K562 (cell line): ENCODE measurements around the gene DDT. TPM values are rescaled to one million over a fixed set of nuclear protein-coding genes. Genes with fewer than 3 reads are reported as not detected.

Source experiments
- ATAC-seq: fragments of 200-7000 bp; cut with Tn5 transposase; 3 replicates; pipeline ENCODE4 v1.9.1; 2020; ENCODE audit warnings: moderate library complexity
- BruUV-seq: library from RNA; stranded (reverse); fragments of 400-500 nt; replicated peaks from 2 replicates; lab custom pipeline; 2021; lab: Mats Ljungman, UMichigan
- CTCF ChIA-PET: fragments of 300-600 bp; formaldehyde crosslinking; extraction: SDS; loops from one replicate; lab custom pipeline; 2021; ENCODE audit warnings: low intra/inter-chr PET ratio; lab: Yijun Ruan, JAX
- POLR2A ChIA-PET: fragments of 300-600, 350-650 bp; sonication (Branson Sonifier 250); formaldehyde crosslinking; extraction: SDS; loops from one replicate; lab custom pipeline; 2021; ENCODE audit warnings: antibody characterized with exemption, inconsistent platforms; lab: Yijun Ruan, JAX
- DNase-seq, 4 experiments: peaks; one replicate each; pipeline versions ENCODE4 v3.0.0 to v3.0.0-alpha.2; 2011 to 2018; ENCODE audit warnings: low spot score in 3 of 4, mixed read lengths in 3 of 4; ENCODE audit errors: extremely low read depth in 1 of 4
- FAIRE-seq: peaks from 2 replicates; lab custom pipeline; 2011; peaks lifted over from hg19 to GRCh38; lab: Jason Lieb, UNC
- H2AFZ ChIP-seq: 2 replicates; pipeline ENCODE4 v1.6.0; 2011; ENCODE audit warnings: low read depth, low read length, control low read depth, inconsistent platforms
- H3K27ac ChIP-seq: fragments of 200-600 bp; 3 replicates; pipeline ENCODE4 v1.8.0; 2011; ENCODE audit warnings: low read depth, mild to moderate bottlenecking, control low read depth, inconsistent platforms, low read length, moderate library complexity, mixed read lengths; ENCODE audit errors: extremely low read depth
- H3K27me3 ChIP-seq, 2 experiments: fragments of 300-600 bp in 1 of 2; 2 replicates in 1 of 2; 3 replicates in 1 of 2; pipeline versions ENCODE4 v1.6.0 to v1.8.0; 2011; ENCODE audit warnings: inconsistent platforms in 2 of 2, low read length in 2 of 2, mild to moderate bottlenecking in 1 of 2, mixed read lengths in 1 of 2, moderate library complexity in 1 of 2; ENCODE audit not compliant: control insufficient read depth in 2 of 2, insufficient read depth in 2 of 2
- H3K36me3 ChIP-seq: fragments of 300-600 bp; 3 replicates; pipeline ENCODE4 v1.8.0; 2011; ENCODE audit warnings: mild to moderate bottlenecking, low read length, inconsistent platforms; ENCODE audit not compliant: control insufficient read depth, insufficient read depth
- H3K4me1 ChIP-seq, 2 experiments: fragments of 200-600 bp in 1 of 2; replicated peaks in 1 of 2; 2 replicates in 1 of 2; 3 replicates in 1 of 2; pipeline versions ENCODE4 v1.5.1 to v1.8.0; 2011; ENCODE audit warnings: inconsistent platforms in 2 of 2, low read length in 2 of 2, mild to moderate bottlenecking in 1 of 2, mixed read lengths in 1 of 2, moderate library complexity in 1 of 2; ENCODE audit not compliant: control insufficient read depth in 2 of 2, insufficient read depth in 2 of 2
- H3K4me2 ChIP-seq: 2 replicates; pipeline ENCODE4 v1.6.1; 2011; ENCODE audit warnings: low read length, control low read depth, inconsistent platforms, mixed read lengths; ENCODE audit not compliant: insufficient read depth
- H3K4me3 ChIP-seq: fragments of 200-600 bp; sonication (generic), shearing (Covaris generic); 2 replicates; pipeline ENCODE4 v1.5.1; 2016; ENCODE audit warnings: control low read depth, inconsistent platforms
- H3K79me2 ChIP-seq: fragments of 200-600 bp; 3 replicates; pipeline ENCODE4 v1.8.0; 2011; ENCODE audit warnings: low read length, inconsistent platforms; ENCODE audit not compliant: control insufficient read depth, insufficient read depth
- H3K9ac ChIP-seq, 2 experiments: 2 replicates each; pipeline versions ENCODE4 v1.6.0 to v1.6.1; 2011; ENCODE audit warnings: low read depth in 2 of 2, low read length in 2 of 2, control low read depth in 1 of 2, inconsistent platforms in 1 of 2, mild to moderate bottlenecking in 1 of 2, mixed read lengths in 1 of 2; ENCODE audit not compliant: insufficient read depth in 1 of 2
- H3K9me1 ChIP-seq: one replicate; pipeline ENCODE4 v1.6.0; 2011; ENCODE audit warnings: inconsistent platforms, mild to moderate bottlenecking, low read length, moderate library complexity; ENCODE audit not compliant: control insufficient read depth, insufficient read depth
- H3K9me3 ChIP-seq: replicated peaks from 2 replicates; pipeline ENCODE4 v1.5.1; 2011; ENCODE audit warnings: low read depth, low read length, inconsistent platforms; ENCODE audit not compliant: control insufficient read depth, insufficient read depth
- H4K20me1 ChIP-seq: replicated peaks from 2 replicates; pipeline ENCODE4 v1.6.1; 2011; ENCODE audit warnings: low read length, inconsistent platforms, mixed read lengths; ENCODE audit not compliant: control insufficient read depth, insufficient read depth
- ARID2 ChIP-seq: fragments of 450-650 bp; IDR thresholded peaks from 2 replicates; pipeline ENCODE4 v1.6.1; 2017; ENCODE audit warnings: antibody characterized with exemption, mild to moderate bottlenecking
- BCOR ChIP-seq: fragments of 450-650 bp; IDR thresholded peaks from 2 replicates; pipeline ENCODE4 v1.6.1; 2016
- CHD1 ChIP-seq: fragments of 200-600 bp; sonication (generic); IDR thresholded peaks from one replicate; pipeline ENCODE4 v1.6.1; 2012; ENCODE audit warnings: mild to moderate bottlenecking, moderate library complexity, low read length, inconsistent platforms
- DIDO1 ChIP-seq: fragments of 450-650 bp; IDR thresholded peaks from 2 replicates; pipeline ENCODE4 v1.6.1; 2016; ENCODE audit warnings: low read depth, missing biosample characterization, missing genetic modification characterization
- GABPB2 ChIP-seq: fragments of 250-450 bp; sonication (Bioruptor Pico); conservative IDR thresholded peaks from 2 replicates; pipeline ENCODE4 v1.5.1; 2021; ENCODE audit warnings: mild to moderate bottlenecking
- HNRNPLL ChIP-seq: fragments of 200-400 bp; formaldehyde crosslinking; IDR thresholded peaks from 2 replicates; pipeline ENCODE4 v1.6.1; 2017; ENCODE audit warnings: low read length, low read depth, mild to moderate bottlenecking; ENCODE audit not compliant: poor library complexity, severe bottlenecking
- MEIS2 ChIP-seq: fragments of 450-650 bp; IDR thresholded peaks from 2 replicates; pipeline ENCODE4 v1.6.1; 2014; ENCODE audit warnings: mild to moderate bottlenecking; ENCODE audit not compliant: partially characterized antibody
- NR3C1 ChIP-seq: sonication (generic); formaldehyde crosslinking; IDR thresholded peaks from 2 replicates; pipeline ENCODE4 v1.8.1; 2022; ENCODE audit warnings: missing genetic modification reagents
- PHB ChIP-seq: fragments of 250-450 bp; sonication (Bioruptor Pico); IDR thresholded peaks from 2 replicates; pipeline ENCODE4 v1.5.0; 2021
- RB1 ChIP-seq: fragments of 450-650 bp; IDR thresholded peaks from 2 replicates; pipeline ENCODE4 v1.6.1; 2017; ENCODE audit warnings: low read depth, mild to moderate bottlenecking
- RBM14 ChIP-seq: fragments of 200-400 bp; formaldehyde crosslinking; IDR thresholded peaks from 2 replicates; pipeline ENCODE4 v1.6.1; 2018; ENCODE audit warnings: low read depth, mild to moderate bottlenecking, low read length, moderate library complexity, borderline replicate concordance; ENCODE audit not compliant: insufficient read depth
- TFE3 ChIP-seq: fragments of 450-650 bp; formaldehyde crosslinking; IDR thresholded peaks from 2 replicates; pipeline ENCODE4 v1.4.0; 2020; ENCODE audit warnings: mild to moderate bottlenecking, mixed read lengths
- ZMIZ1 ChIP-seq, 2 experiments: fragments of 150-350 bp in 1 of 2; IDR thresholded peaks; 2 replicates each; pipeline ENCODE4 v1.6.1; 2012 to 2016; ENCODE audit warnings: low read depth in 2 of 2, low read length in 2 of 2, mild to moderate bottlenecking in 1 of 2, moderate library complexity in 1 of 2
- ZNF512 ChIP-seq: IDR thresholded peaks from 2 replicates; pipeline ENCODE4 v1.6.1; 2016; ENCODE audit warnings: missing genetic modification characterization, missing compliant biosample characterization
- ZNF561 ChIP-seq: fragments of 450-650 bp; formaldehyde crosslinking; conservative IDR thresholded peaks from 2 replicates; pipeline ENCODE4 v1.4.0; 2020; ENCODE audit warnings: mild to moderate bottlenecking, moderate library complexity
- ZNF707 ChIP-seq: fragments of 250-450 bp; sonication (Bioruptor Pico); conservative IDR thresholded peaks from 2 replicates; pipeline ENCODE4 v1.8.0; 2022; ENCODE audit warnings: inconsistent platforms, mild to moderate bottlenecking, moderate library complexity
- WGBS: fragments of 100-300 bp; shearing (Covaris generic); methylation state at CpG from one replicate; pipeline ENCODE4 v1.1.6; 2016; ENCODE audit warnings: low coverage, mixed read lengths; ENCODE audit not compliant: insufficient coverage; ENCODE audit errors: missing lambda C conversion rate; 5-methylcytosine and 5-hydroxymethylcytosine counted together
- in situ Hi-C: fragments of 300-500 bp; cut with MboI; formaldehyde crosslinking; loops from 4 replicates; pipeline ENCODE4 v1.15.0; 2018; ENCODE audit warnings: inconsistent platforms, mixed read lengths
- intact Hi-C: fragments of 100-400 bp; cut with micrococcal nuclease; formaldehyde crosslinking; loops from 2 replicates; pipeline ENCODE4 v1.14.2; 2022
- polyA plus RNA-seq, 8 experiments: library from polyadenylated mRNA; depleted of rRNA in 4 of 8; stranded (reverse) in 5 of 8; unstranded in 3 of 8; fragments of >200 nt; fragmentation: Nextera tagmentation in 2 of 8; fragmentation: Illumina TruSeq in 1 of 8; extraction: Ambion mirVana in 2 of 8; extraction: Trizol in 1 of 8; gene quantifications; 2 replicates each; pipeline versions ENCODE4 v1.2.1 to v1.2.3, GENCODE V29; 2011 to 2014; ENCODE audit warnings: inconsistent platforms in 1 of 8, missing spikeins in 1 of 8
- total RNA-seq, 7 experiments: library from RNA; depleted of rRNA in 6 of 7; stranded (reverse); fragments of >200 nt in 6 of 7; fragmentation: Illumina TruSeq in 2 of 7; extraction: Trizol in 2 of 7; gene quantifications; 2 replicates each; pipeline versions ENCODE4 v1.2.1 to v1.2.3, GENCODE V29; 2011 to 2021; ENCODE audit warnings: low replicate concordance in 1 of 7

DDT gene
- total and polyA plus RNA-seq, 9 of the 15 experiments (the other 6 are each of a cell fraction or from before 2014, with no cell fraction given): 24.0 to 209 (median 63.2) TPM

DNA sequence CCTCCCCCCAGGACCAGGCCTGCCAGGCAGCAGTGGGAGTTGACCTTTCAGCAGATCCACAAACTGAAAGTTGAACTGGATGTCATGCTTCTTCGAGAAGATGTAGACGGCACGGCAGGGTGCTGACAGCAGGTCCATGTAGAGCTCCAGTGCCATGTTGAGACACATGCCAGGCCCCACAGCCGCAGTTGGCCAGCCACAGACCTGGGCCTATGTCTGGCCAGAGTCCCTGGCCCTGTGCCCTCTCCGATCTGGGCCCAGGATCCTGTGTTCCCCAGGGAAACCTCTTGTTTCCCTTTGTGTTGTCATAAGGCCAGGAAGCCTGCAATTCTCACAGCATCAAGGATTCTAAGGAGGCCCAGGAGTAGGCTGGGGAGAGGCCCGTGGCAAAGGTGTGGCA lies 31.0 kb upstream of the DDT start, which contains the start of gene GSTT4 (continued):
- TF ChIP-seq ZMIZ1 (IDR thresholded peaks at IDR 0.05; ENCODE audit: low read depth in 2 of 2, low read length in 2 of 2) (no peak), RBM14 (no peak), BCOR (no peak), NR3C1 (CRISPR knock-in tag) (no peak)

DNA sequence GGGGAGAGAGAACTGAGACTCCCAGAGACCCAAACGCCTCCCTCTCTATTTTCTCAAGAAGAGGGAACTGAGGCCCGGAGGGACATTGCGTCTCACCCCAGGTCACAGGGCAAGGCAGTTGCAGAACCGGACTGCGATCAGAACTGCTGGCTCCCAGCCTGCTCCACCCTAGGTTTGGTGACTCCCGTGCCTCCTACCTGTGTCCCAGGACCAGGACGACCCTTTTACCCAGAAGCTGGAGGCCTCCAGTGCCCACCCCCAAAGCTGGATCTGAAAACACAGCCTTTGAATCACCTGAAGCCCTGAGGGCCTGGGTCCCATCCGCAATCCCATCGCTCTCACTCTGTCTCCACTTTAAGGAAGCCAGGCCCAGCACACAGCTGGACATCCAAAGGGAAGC lies 29.6 kb upstream of the DDT start:
- WGBS: 47% methylated on average over 9 of the region's 9 CpGs
- no TSS peak for BruUV-seq
- H3K4me2 ChIP-seq: no peak overlapping the region
- peaks cover 4 to 9% of the 10 kb centered on the region in 2 experiments; a peak in 4 of 5 replicates for H3K4me1 ChIP-seq
- H3K27me3 ChIP-seq: no peaks in the 10 kb centered on the region
- ChIA-PET CTCF (no interaction called here), POLR2A (no interaction called here)
- H3K9me3 ChIP-seq: no peaks in the 10 kb centered on the region
- no peak for ATAC-seq
- H4K20me1 ChIP-seq: no peaks in the 10 kb centered on the region
- H3K36me3 ChIP-seq: no peaks in the 10 kb centered on the region
- H2AFZ ChIP-seq: no peak overlapping the region
- in situ Hi-C loops (no loop called here), intact Hi-C loops (no loop called here)
- no peak overlapping the region for H3K4me3 ChIP-seq
- no peaks in the 10 kb centered on the region for H3K79me2 ChIP-seq
- H3K27ac ChIP-seq: no peak overlapping the region
- H3K9me1 ChIP-seq: no peaks in the 10 kb centered on the region
- no peak for DNase-seq
- peak overlapping the region in 1 of 2 experiments; percentile 21; a peak in 1 of 4 replicates for H3K9ac ChIP-seq
- FAIRE-seq: no peak
- no peak for TF ChIP-seq ZNF561
- no peak for TF ChIP-seq ZNF512 (tag)
- no peak for TF ChIP-seq CHD1
- TF ChIP-seq TFE3 (CRISPR knock-in tag): no peak
- no peak for TF ChIP-seq DIDO1 (tag)
- TF ChIP-seq MEIS2: no peak
- TF ChIP-seq ARID2: no peak
- no peak for TF ChIP-seq RB1
- TF ChIP-seq ZNF707 (CRISPR knock-in tag): no peak
- no peak for TF ChIP-seq HNRNPLL
- TF ChIP-seq GABPB2 (CRISPR knock-in tag): no peak
- TF ChIP-seq PHB (CRISPR knock-in tag): no peak
